Natural killer cell (primary cell): Measurements from ENCODE around the gene BMX. TPM values are rescaled to one million over a fixed set of nuclear protein-coding genes. Genes with fewer than 3 reads are reported as not detected.

ENCODE experiments used
- ATAC-seq, 3 donors: fragments of 150-1000 bp in 2 of 3; fragments of 200-7000 bp in 1 of 3; cut with Tn5 transposase; 1 replicate in 1 of 3; 2 replicates in 2 of 3; pipeline ENCODE4 v1.10.0; 2021; ENCODE audit warnings: mild to moderate bottlenecking in 2 of 3, moderate library complexity in 2 of 3
- DNase-seq, 2 donors: peaks; one replicate each; pipeline versions ENCODE4 v3.0.0 to v3.0.0-alpha.2; 2013 to 2021; ENCODE audit warnings: mixed read lengths in 1 of 2
- H3K27ac ChIP-seq: one replicate; pipeline ENCODE4 v1.5.1; 2013; ENCODE audit warnings: mild to moderate bottlenecking, low read length
- H3K27me3 ChIP-seq: one replicate; pipeline ENCODE4 v1.6.1; 2013; ENCODE audit warnings: low read length; ENCODE audit not compliant: control insufficient read depth, insufficient read depth
- H3K36me3 ChIP-seq: one replicate; pipeline ENCODE4 v1.6.1; 2013; ENCODE audit warnings: low read length; ENCODE audit not compliant: control insufficient read depth, insufficient read depth
- H3K4me1 ChIP-seq: one replicate; pipeline ENCODE4 v1.6.1; 2013; ENCODE audit warnings: low read length; ENCODE audit not compliant: control insufficient read depth, insufficient read depth
- H3K4me3 ChIP-seq: one replicate; pipeline ENCODE4 v1.5.1; 2013; ENCODE audit warnings: low read length
- H3K9me3 ChIP-seq: one replicate; pipeline ENCODE4 v1.6.1; 2013; ENCODE audit warnings: low read length; ENCODE audit not compliant: control insufficient read depth, insufficient read depth
- H3K27ac Mint-ChIP-seq, 2 donors: one replicate each; pipeline ENCODE4 v1.8.0; 2022; ENCODE audit warnings: mild to moderate bottlenecking in 2 of 2, mixed read lengths in 2 of 2, moderate library complexity in 1 of 2
- H3K27me3 Mint-ChIP-seq, 2 donors: one replicate each; pipeline ENCODE4 v1.8.0; 2022; ENCODE audit warnings: low read depth in 2 of 2, mixed read lengths in 2 of 2
- H3K36me3 Mint-ChIP-seq: one replicate; pipeline ENCODE4 v1.8.0; 2022; ENCODE audit warnings: mixed read lengths
- H3K4me1 Mint-ChIP-seq, 2 donors: one replicate each; pipeline ENCODE4 v1.8.0; 2022; ENCODE audit warnings: mixed read lengths in 2 of 2
- H3K4me3 Mint-ChIP-seq: one replicate; pipeline ENCODE4 v1.8.0; 2022; ENCODE audit warnings: mild to moderate bottlenecking, moderate library complexity, mixed read lengths
- H3K9me3 Mint-ChIP-seq, 2 donors: one replicate each; pipeline ENCODE4 v1.8.0; 2022; ENCODE audit warnings: mixed read lengths in 2 of 2
- WGBS: methylation state at CpG from one replicate; pipeline ENCODE4 v1.1.7; 2013; ENCODE audit warnings: missing lambda C conversion rate; ENCODE audit not compliant: insufficient coverage; 5-methylcytosine and 5-hydroxymethylcytosine counted together
- intact Hi-C: fragments of 100-400 bp; cut with micrococcal nuclease; formaldehyde crosslinking; loops from one replicate; pipeline ENCODE4 v1.14.2; 2022
- total RNA-seq, 4 donors: library from RNA; stranded (reverse); fragments of 120-200 nt in 1 of 4; gene quantifications; one replicate each; pipeline versions ENCODE4 v1.2.3 to v1.2.4, GENCODE V29; 2013 to 2022
- TF ChIP-seq, protein P1 (sequence below): fragments of 200-600 bp; IDR thresholded peaks from one replicate; pipeline ENCODE4 v1.8.0; 2022; ENCODE audit warnings: antibody characterized with exemption

BMX gene
- total RNA-seq, 3 donors from 2014 or later (not counting 1 experiment from before 2014, with no cell fraction given) = 0.30 TPM; not detected in 2

DNA sequence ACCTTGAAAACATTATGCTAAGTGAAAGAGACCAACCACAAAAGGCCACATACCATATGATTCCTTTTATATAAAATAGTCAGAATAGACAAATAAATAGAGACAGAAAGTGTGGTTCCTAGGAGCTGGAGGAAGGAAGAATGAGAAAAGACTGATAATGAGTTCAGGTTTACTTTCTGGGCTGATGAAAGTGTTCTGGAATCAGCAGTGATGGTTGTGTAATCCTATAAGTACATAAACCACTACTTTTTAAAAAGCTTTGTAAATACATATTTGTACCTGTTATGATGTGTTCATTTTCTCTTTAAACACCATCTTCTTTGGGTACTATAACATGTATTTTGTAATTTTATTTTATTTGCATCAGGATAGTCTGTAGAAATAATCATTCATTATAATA is 28.1 kb upstream of the BMX start:
- H3K9me3 ChIP-seq = no peaks in the 10 kb centered on the region
- no peaks in the 10 kb centered on the region for H3K9me3 Mint-ChIP-seq
- no peak overlapping the region for H3K4me3 Mint-ChIP-seq
- no peaks in the 10 kb centered on the region for H3K36me3 ChIP-seq
- TF ChIP-seq, protein P1, sequence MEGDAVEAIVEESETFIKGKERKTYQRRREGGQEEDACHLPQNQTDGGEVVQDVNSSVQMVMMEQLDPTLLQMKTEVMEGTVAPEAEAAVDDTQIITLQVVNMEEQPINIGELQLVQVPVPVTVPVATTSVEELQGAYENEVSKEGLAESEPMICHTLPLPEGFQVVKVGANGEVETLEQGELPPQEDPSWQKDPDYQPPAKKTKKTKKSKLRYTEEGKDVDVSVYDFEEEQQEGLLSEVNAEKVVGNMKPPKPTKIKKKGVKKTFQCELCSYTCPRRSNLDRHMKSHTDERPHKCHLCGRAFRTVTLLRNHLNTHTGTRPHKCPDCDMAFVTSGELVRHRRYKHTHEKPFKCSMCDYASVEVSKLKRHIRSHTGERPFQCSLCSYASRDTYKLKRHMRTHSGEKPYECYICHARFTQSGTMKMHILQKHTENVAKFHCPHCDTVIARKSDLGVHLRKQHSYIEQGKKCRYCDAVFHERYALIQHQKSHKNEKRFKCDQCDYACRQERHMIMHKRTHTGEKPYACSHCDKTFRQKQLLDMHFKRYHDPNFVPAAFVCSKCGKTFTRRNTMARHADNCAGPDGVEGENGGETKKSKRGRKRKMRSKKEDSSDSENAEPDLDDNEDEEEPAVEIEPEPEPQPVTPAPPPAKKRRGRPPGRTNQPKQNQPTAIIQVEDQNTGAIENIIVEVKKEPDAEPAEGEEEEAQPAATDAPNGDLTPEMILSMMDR = no peak
- no peak overlapping the region for H3K27ac ChIP-seq
- no peaks in the 10 kb centered on the region for H3K4me1 ChIP-seq
- DNase-seq = no peak
- H3K27me3 ChIP-seq = no peaks in the 10 kb centered on the region
- no peak for ATAC-seq
- no peak overlapping the region for H3K4me3 ChIP-seq
- no peaks in the 10 kb centered on the region for H3K36me3 Mint-ChIP-seq
- no peaks in the 10 kb centered on the region for H3K4me1 Mint-ChIP-seq
- peaks cover 2 to 26% of the 10 kb centered on the region in 2 donors for H3K27me3 Mint-ChIP-seq
- intact Hi-C loops = no loop called here
- no peak overlapping the region for H3K27ac Mint-ChIP-seq

DNA sequence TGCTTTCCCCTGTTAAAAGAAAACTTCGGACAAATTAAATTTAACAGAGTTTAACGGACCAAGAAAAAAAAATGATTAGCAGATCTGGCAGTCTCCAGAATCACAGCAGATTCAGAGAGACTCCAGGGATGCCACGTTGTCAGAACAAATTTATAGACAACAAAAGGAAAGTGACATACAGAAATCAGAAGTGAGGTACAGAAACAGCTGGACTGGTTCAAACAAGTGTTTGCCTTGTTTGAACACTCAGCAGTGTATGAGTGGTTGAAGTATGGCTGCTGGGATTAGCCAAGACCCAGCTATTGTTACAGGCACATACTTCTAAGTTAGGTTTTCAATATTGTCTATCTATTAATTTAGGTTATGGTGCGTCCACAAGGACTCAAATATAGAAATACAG is 26.6 kb upstream of the BMX start:
- no peak overlapping the region for H3K4me3 Mint-ChIP-seq
- intact Hi-C loops = no loop called here
- no peaks in the 10 kb centered on the region for H3K9me3 Mint-ChIP-seq
- TF ChIP-seq, protein P1 = no peak
- ATAC-seq (no peak), DNase-seq (no peak)
- no peaks in the 10 kb centered on the region for H3K4me1 Mint-ChIP-seq
- H3K4me1 ChIP-seq = no peaks in the 10 kb centered on the region
- H3K27me3 ChIP-seq = no peaks in the 10 kb centered on the region
- 95% methylated on average over 3 of the region's 4 CpGs for WGBS
- no peak overlapping the region for H3K27ac Mint-ChIP-seq
- H3K36me3 ChIP-seq = no peaks in the 10 kb centered on the region
- no peaks in the 10 kb centered on the region for H3K36me3 Mint-ChIP-seq
- H3K9me3 ChIP-seq = no peaks in the 10 kb centered on the region
- H3K27ac ChIP-seq = no peak overlapping the region
- no peak overlapping the region for H3K4me3 ChIP-seq
- peaks cover 5 to 20% of the 10 kb centered on the region in 2 donors for H3K27me3 Mint-ChIP-seq

DNA sequence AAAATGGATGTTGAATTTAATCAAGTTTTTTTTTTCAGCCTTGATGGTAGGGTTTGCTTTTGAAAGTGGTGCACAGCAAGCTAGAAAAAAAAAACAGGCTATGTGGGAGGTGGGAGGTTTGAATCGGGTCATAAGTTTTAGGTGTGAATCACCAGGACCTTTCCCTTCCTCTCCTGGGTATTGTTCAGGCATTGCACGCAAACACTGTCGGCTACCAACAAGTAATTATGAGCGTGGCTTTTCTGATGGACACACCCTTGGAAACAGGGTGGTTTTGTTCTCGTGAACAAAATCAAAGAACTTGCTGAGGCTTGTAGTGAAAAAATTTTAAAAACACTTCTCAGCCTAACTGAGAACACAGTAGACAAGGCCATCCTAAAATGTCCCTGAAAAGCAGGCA is 25.6 kb upstream of the BMX start:
- Mint-ChIP-seq H3K36me3 (no peaks in the 10 kb centered on the region), H3K4me3 (no peak overlapping the region), H3K27ac (no peak overlapping the region), H3K9me3 (no peaks in the 10 kb centered on the region), H3K4me1 (no peaks in the 10 kb centered on the region), H3K27me3 (peaks cover 5 to 21% of the 10 kb centered on the region in 2 donors)
- DNase-seq = no peak
- no CpG with 5 or more reads among the region's 5 CpGs for WGBS
- H3K9me3 ChIP-seq = no peaks in the 10 kb centered on the region
- TF ChIP-seq, protein P1 = no peak
- H3K27ac ChIP-seq = no peak overlapping the region
- ATAC-seq = no peak
- intact Hi-C loops = no loop called here
- no peaks in the 10 kb centered on the region for H3K36me3 ChIP-seq
- H3K4me3 ChIP-seq = no peak overlapping the region
- H3K4me1 ChIP-seq = no peaks in the 10 kb centered on the region
- no peaks in the 10 kb centered on the region for H3K27me3 ChIP-seq

DNA sequence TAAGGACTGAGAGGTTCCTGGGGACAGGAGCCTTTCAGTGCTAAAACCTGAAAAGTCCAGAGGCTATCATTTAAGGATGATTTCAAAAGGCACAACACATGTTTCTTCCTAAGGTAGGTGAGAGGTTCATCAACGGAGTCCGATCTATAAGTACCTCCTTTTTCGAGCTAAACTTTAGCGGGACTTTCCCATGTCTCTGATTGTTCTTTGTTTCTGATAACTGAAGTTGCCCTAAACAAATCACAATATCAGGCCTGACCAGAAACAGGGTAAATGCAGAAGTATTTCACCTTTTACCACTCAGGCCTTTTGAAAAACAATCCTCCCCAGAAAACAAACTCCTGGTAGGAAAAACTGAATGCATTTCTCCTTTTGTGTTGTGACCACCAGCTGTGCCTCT is 25.1 kb upstream of the BMX start:
- no peaks in the 10 kb centered on the region for H3K36me3 ChIP-seq
- intact Hi-C loops = no loop called here
- Mint-ChIP-seq H3K27me3 (peaks cover 5 to 26% of the 10 kb centered on the region in 2 donors), H3K4me1 (no peaks in the 10 kb centered on the region), H3K36me3 (no peaks in the 10 kb centered on the region), H3K27ac (no peak overlapping the region), H3K4me3 (no peak overlapping the region), H3K9me3 (no peaks in the 10 kb centered on the region)
- H3K4me1 ChIP-seq = no peaks in the 10 kb centered on the region
- no peaks in the 10 kb centered on the region for H3K27me3 ChIP-seq
- H3K4me3 ChIP-seq = no peak overlapping the region
- TF ChIP-seq, protein P1 = no peak
- ATAC-seq (no peak), DNase-seq (no peak)
- no peaks in the 10 kb centered on the region for H3K9me3 ChIP-seq
- no peak overlapping the region for H3K27ac ChIP-seq
- 90% methylated on average over 4 of the region's 4 CpGs for WGBS
